Adrenal gland (tissue), 12 donors: ENCODE results near the gene ACVR1B. TPM values are rescaled to one million over a fixed set of nuclear protein-coding genes. Genes with fewer than 3 reads are reported as not detected.

ENCODE experiments used
- DNase-seq, 7 donors: peaks; one replicate each; pipeline ENCODE4 v3.0.0-alpha.2; 2019 to 2020
- H3K27ac ChIP-seq, 5 donors: fragments of 200-600 bp; sonication (generic) in 4 of 5; 1 replicate in 3 of 5; 2 replicates in 2 of 5; pipeline versions ENCODE4 v1.5.1 to v1.8.0; 2016 to 2020; ENCODE audit warnings: mild to moderate bottlenecking in 1 of 5
- H3K27me3 ChIP-seq: fragments of 200-600 bp; 2 replicates; pipeline ENCODE4 v1.8.0; 2021
- H3K36me3 ChIP-seq, 2 donors: fragments of 200-600 bp; replicated peaks in 1 of 2; 1 replicate in 1 of 2; 2 replicates in 1 of 2; pipeline versions ENCODE4 v1.5.1 to v1.8.0; 2018 to 2022
- H3K4me1 ChIP-seq, 2 donors: fragments of 200-600 bp; replicated peaks in 1 of 2; 1 replicate in 1 of 2; 2 replicates in 1 of 2; pipeline versions ENCODE4 v1.5.1 to v1.8.0; 2018 to 2021
- H3K4me3 ChIP-seq, 4 donors: fragments of 200-600 bp; sonication (generic) in 3 of 4; one replicate each; pipeline ENCODE4 v1.5.1; 2016 to 2018
- H3K9me3 ChIP-seq, 3 donors: fragments of 200-600 bp; sonication (generic) in 1 of 3; replicated peaks in 1 of 3; 1 replicate in 2 of 3; 2 replicates in 1 of 3; pipeline versions ENCODE4 v1.5.1 to v1.8.0; 2016 to 2021
- CTCF ChIP-seq, 6 experiments: fragments of 450-650 bp in 4 of 6; fragments of 200-600 bp in 2 of 6; sonication (generic) in 1 of 6; IDR thresholded peaks; 1 replicate in 5 of 6; 2 replicates in 1 of 6; pipeline versions ENCODE4 v1.5.1 to v1.8.0; 2016 to 2021; ENCODE audit warnings: antibody characterized with exemption in 6 of 6, mild to moderate bottlenecking in 2 of 6, moderate library complexity in 1 of 6
- POLR2A ChIP-seq, 2 donors: fragments of 450-650 bp; IDR thresholded peaks; one replicate each; pipeline ENCODE4 v1.6.1; 2017; ENCODE audit warnings: antibody characterized with exemption in 2 of 2, mild to moderate bottlenecking in 2 of 2, moderate library complexity in 1 of 2
- WGBS, 4 donors: extraction: QIAGEN DNeasy Blood & Tissue Kit in 2 of 4; methylation state at CpG; one replicate each; pipeline versions ENCODE4 v1.1.5 to v1.1.7; 2013 to 2017; 5-methylcytosine and 5-hydroxymethylcytosine counted together
- intact Hi-C, 2 donors: fragments of 100-400 bp; cut with DNase I; formaldehyde crosslinking; loops; one replicate each; pipeline versions ENCODE4 v1.14.1 to v1.15.0; 2022 to 2023
- polyA plus RNA-seq, 3 donors: library from polyadenylated mRNA; stranded (reverse); fragments of 200-250 nt in 2 of 3; fragments of 350-450 nt in 1 of 3; fragmentation: Illumina TruSeq in 1 of 3; extraction: RNeasy Lipid Tissue Mini Kit (QIAGEN cat#74804) in 1 of 3; gene quantifications; one replicate each; pipeline ENCODE4 v1.2.3, GENCODE V29; 2013 to 2014
- total RNA-seq, 9 donors: library from RNA; depleted of rRNA in 4 of 9; stranded (reverse); fragments of >200 nt in 4 of 9; fragments of 120-200 nt in 1 of 9; fragmentation: NEBNext Ultra II Directional in 1 of 9; extraction: Animal tissue kit (Norgen Biotek cat#: 25700) in 1 of 9; gene quantifications; one replicate each; pipeline versions ENCODE4 v1.1.0 to v1.2.4, GENCODE V29; 2013 to 2023
- donor health status: healthy with polysubstance abuse.
- donor health status: Bipolar disorder and iron deficiency.
- donor health status: DM: yes; HTN: yes; CAD: no.
- donor health status: DM: no; HTN: no; CAD: no.
- donor health status: DM: no; HTN: no; CAD: no.
- donor health status: DM: yes; HTN: yes; CAD: no.

The ACVR1B gene
- total and polyA plus RNA-seq, 12 donors = 6.3 to 26.3 (median 13.9) TPM

GRCh38 chr12:51948066-51948465 lies 3.4 kb upstream of the ACVR1B start:
- WGBS, 4 donors = 81 to 91% (median 85%) methylated on average over 6 of the region's 6 CpGs
- DNase-seq = no peak
- H3K4me1 ChIP-seq = peaks cover 6 to 13% of the 10 kb centered on the region in 2 donors
- no peaks in the 10 kb centered on the region for H3K36me3 ChIP-seq
- intact Hi-C loops = no loop called here
- no peak overlapping the region for H3K27ac ChIP-seq
- no peak overlapping the region for H3K4me3 ChIP-seq
- no peaks in the 10 kb centered on the region for H3K9me3 ChIP-seq
- TF ChIP-seq CTCF (IDR thresholded peaks at IDR 0.05) (no peak), POLR2A (IDR thresholded peaks at IDR 0.05) (no peak)
- no peaks in the 10 kb centered on the region for H3K27me3 ChIP-seq

GRCh38 chr12:51949342-51950030 lies 2.0 kb upstream of the ACVR1B start:
- Histone ChIP-seq H3K9me3 (no peaks in the 10 kb centered on the region), H3K27ac (no peak overlapping the region), H3K36me3 (no peaks in the 10 kb centered on the region), H3K27me3 (no peaks in the 10 kb centered on the region), H3K4me1 (peaks cover 11 to 27% of the 10 kb centered on the region in 2 donors), H3K4me3 (no peak overlapping the region)
- DNase-seq = no peak
- intact Hi-C loops = no loop called here
- WGBS, 4 donors = 79 to 85% (median 81%) methylated on average over 5 to 6 of the region's 6 CpGs
- TF ChIP-seq POLR2A (IDR thresholded peaks at IDR 0.05) (no peak), CTCF (IDR thresholded peaks at IDR 0.05) (no peak)

- Histone ChIP-seq H3K27me3 (no peaks in the 10 kb centered on the region), H3K4me3 (peak overlapping the region in 3 of 4 donors; percentile 11 to 58 (median 38)), H3K27ac (peak overlapping the region in 3 of 5 donors; percentile 27 to 70 (median 60)), H3K36me3 (no peaks in the 10 kb centered on the region), H3K4me1 (peaks cover 17 to 40% of the 10 kb centered on the region in 2 donors), H3K9me3 (no peaks in the 10 kb centered on the region)
- WGBS, 4 donors = 0 to 7% (median 4%) methylated on average over 5 of the region's 5 CpGs
- intact Hi-C loops = no loop called here
- TF ChIP-seq POLR2A (IDR thresholded peaks at IDR 0.05) (no peak), CTCF (IDR thresholded peaks at IDR 0.05) (no peak)
- no peak for DNase-seq
These were observed 759 bp upstream of the ACVR1B start for GRCh38 chr12:51950682-51951198.

- 3 to 12% (median 7%) methylated on average over 7 to 49 of the region's 50 CpGs for WGBS, 4 donors
- DNase-seq = peak in 5 of 7 donors; percentile 23 to 52 (median 34)
- TF ChIP-seq CTCF (IDR thresholded peaks at IDR 0.05) (no peak), POLR2A (IDR thresholded peaks at IDR 0.05) (no peak)
- Histone ChIP-seq H3K4me3 (peak overlapping the region in 3 of 4 donors; percentile 75 to 98 (median 92)), H3K27me3 (no peaks in the 10 kb centered on the region), H3K36me3 (no peaks in the 10 kb centered on the region), H3K4me1 (peaks cover 17 to 46% of the 10 kb centered on the region in 2 donors), H3K9me3 (no peaks in the 10 kb centered on the region), H3K27ac (peak overlapping the region in 4 of 5 donors; percentile 73 to 88 (median 79))
- intact Hi-C loops = no loop called here
These were observed 584 bp downstream of the ACVR1B start for GRCh38 chr12:51951843-51952722.
